ENCODE measurements around the gene CGNL1. TPM values are rescaled to one million over a fixed set of nuclear protein-coding genes. Genes with fewer than 3 reads are reported as not detected.

The CGNL1 gene
- total RNA-seq, 1 experiment from 2014 or later: 34.6 TPM

DNA sequence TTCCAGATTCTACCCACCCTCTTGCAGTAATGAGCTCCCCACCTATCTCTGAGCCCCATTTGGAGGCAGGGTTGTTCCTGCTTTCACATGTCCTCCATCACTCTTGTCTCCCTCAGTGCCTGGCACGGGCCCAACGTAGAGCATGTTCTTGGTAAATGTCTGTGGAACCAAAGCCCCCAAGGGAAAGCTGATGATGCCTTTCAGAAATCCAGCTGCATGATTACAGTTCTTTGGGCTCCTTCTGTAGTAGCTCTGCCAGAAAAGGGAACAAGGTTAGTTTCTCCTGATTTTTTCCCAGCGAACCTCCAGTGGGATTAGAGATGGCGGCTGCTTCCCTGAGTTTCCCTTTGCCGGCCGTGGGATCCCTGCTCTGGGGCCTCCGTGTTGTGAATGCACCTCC is 39.3 kb downstream of the CGNL1 start:
- no peak overlapping the region for H2BK20ac ChIP-seq (ENCODE audit: low read depth, low read length, poor library complexity, severe bottlenecking)
- Mint-ChIP-seq H3K27me3 (ENCODE audit: low read depth) (no peaks in the 10 kb centered on the region), H3K36me3 (ENCODE audit: insufficient read depth in 1 of 3, low read depth in 3 of 3) (peaks cover 0 to 10% (median 8%) of the 10 kb centered on the region in 3 experiments; a peak in 5 of 7 replicates), H3K9me3 (no peaks in the 10 kb centered on the region), H3K4me3 (no peak overlapping the region), H3K27ac (no peak overlapping the region; a peak in 1 of 7 replicates), H3K4me1 (peaks cover 16 to 18% of the 10 kb centered on the region in 2 experiments)
- H3K14ac ChIP-seq (ENCODE audit: insufficient read depth, low read length): no peak overlapping the region
- no peak for DNase-seq
- H2BK15ac ChIP-seq (ENCODE audit: low read depth, low read length): no peak overlapping the region
- H2AFZ ChIP-seq (ENCODE audit: low read length): no peak overlapping the region
- H3K27ac ChIP-seq (ENCODE audit: insufficient read length, low read depth, low read length): no peak overlapping the region
- H4K20me1 ChIP-seq (ENCODE audit: control insufficient read depth, insufficient read depth, insufficient read length): no peaks in the 10 kb centered on the region
- no peak overlapping the region for H2BK12ac ChIP-seq (ENCODE audit: insufficient read length, low read depth, low read length)
- no CpG with 5 or more reads among the region's 7 CpGs for WGBS (ENCODE audit: extremely low coverage, insufficient read length, low lambda C conversion rate)
- H3K79me1 ChIP-seq (ENCODE audit: insufficient read depth, low read depth, low read length, poor library complexity, severe bottlenecking): no peaks in the 10 kb centered on the region
- no peak overlapping the region for H3K56ac ChIP-seq (ENCODE audit: insufficient read length, low read depth, low read length)
- no peak overlapping the region for H4K91ac ChIP-seq (ENCODE audit: insufficient read length, low read depth, low read length)
- H2BK120ac ChIP-seq (ENCODE audit: low read depth, low read length, poor library complexity, severe bottlenecking): no peak overlapping the region
- H2BK5ac ChIP-seq (ENCODE audit: insufficient read length, low read length): no peak overlapping the region
- no peak overlapping the region for H3K4me2 ChIP-seq (ENCODE audit: insufficient read depth, insufficient read length, low read length)
- no peak overlapping the region for H4K8ac ChIP-seq (replicated peaks; ENCODE audit: insufficient read length, low read depth, low read length)
- no peaks in the 10 kb centered on the region for H3K9me3 ChIP-seq (ENCODE audit: control insufficient read depth, low read depth, low read length)
- H3K23ac ChIP-seq (ENCODE audit: insufficient read length, low read depth, low read length): no peak overlapping the region
- no peaks in the 10 kb centered on the region for H3K79me2 ChIP-seq (ENCODE audit: insufficient read depth, low read length)
- TF ChIP-seq, protein P1, sequence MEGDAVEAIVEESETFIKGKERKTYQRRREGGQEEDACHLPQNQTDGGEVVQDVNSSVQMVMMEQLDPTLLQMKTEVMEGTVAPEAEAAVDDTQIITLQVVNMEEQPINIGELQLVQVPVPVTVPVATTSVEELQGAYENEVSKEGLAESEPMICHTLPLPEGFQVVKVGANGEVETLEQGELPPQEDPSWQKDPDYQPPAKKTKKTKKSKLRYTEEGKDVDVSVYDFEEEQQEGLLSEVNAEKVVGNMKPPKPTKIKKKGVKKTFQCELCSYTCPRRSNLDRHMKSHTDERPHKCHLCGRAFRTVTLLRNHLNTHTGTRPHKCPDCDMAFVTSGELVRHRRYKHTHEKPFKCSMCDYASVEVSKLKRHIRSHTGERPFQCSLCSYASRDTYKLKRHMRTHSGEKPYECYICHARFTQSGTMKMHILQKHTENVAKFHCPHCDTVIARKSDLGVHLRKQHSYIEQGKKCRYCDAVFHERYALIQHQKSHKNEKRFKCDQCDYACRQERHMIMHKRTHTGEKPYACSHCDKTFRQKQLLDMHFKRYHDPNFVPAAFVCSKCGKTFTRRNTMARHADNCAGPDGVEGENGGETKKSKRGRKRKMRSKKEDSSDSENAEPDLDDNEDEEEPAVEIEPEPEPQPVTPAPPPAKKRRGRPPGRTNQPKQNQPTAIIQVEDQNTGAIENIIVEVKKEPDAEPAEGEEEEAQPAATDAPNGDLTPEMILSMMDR (conservative IDR thresholded peaks at IDR 0.05): no peak
- no peak overlapping the region for H4K5ac ChIP-seq (ENCODE audit: insufficient read length, low read depth, low read length)
- no peaks in the 10 kb centered on the region for H3K27me3 ChIP-seq (ENCODE audit: insufficient read depth, low read length)
- no peak overlapping the region for H2AK5ac ChIP-seq (ENCODE audit: insufficient read length, low read length)
- no peak overlapping the region for H3K9ac ChIP-seq (ENCODE audit: extremely low read depth, insufficient read length, low read length)
- H3K18ac ChIP-seq (ENCODE audit: insufficient read length, low read depth, low read length): no peak overlapping the region
- H3K23me2 ChIP-seq (ENCODE audit: insufficient read length, low read depth, low read length, poor library complexity, severe bottlenecking): no peaks in the 10 kb centered on the region
- H3K4me1 ChIP-seq (ENCODE audit: insufficient read depth, low read length): no peaks in the 10 kb centered on the region; the same call in 1 of the 2 replicates
- no peak overlapping the region for H3T11ph ChIP-seq (ENCODE audit: low read length)
- H3K4ac ChIP-seq (ENCODE audit: low read depth, low read length): no peak overlapping the region
